T-cell (primary cell): ENCODE measurements around the gene SRMS. TPM values are rescaled to one million over a fixed set of nuclear protein-coding genes. Genes with fewer than 3 reads are reported as not detected.
A peak's percentile ranks its signal among the peaks of the same experiment; 100 is the strongest.

ENCODE experiments used
- ATAC-seq, 4 experiments: fragments of 200-7000 bp in 3 of 4; fragments of 150-1000 bp in 1 of 4; cut with Tn5 transposase; replicated peaks in 1 of 4; 1 replicate in 3 of 4; 2 replicates in 1 of 4; pipeline ENCODE4 v1.10.0; 2021; ENCODE audit warnings: moderate library complexity in 3 of 4, mild to moderate bottlenecking in 2 of 4, moderate number of reproducible peaks in 1 of 4
- CTCF ChIA-PET, 2 donors: fragments of 300-600 bp; sonication (Branson Sonifier 250); formaldehyde crosslinking; loops; one replicate each; lab custom pipeline; 2022; ENCODE audit warnings: antibody characterized with exemption in 2 of 2; lab: Charles Lee
- POLR2A ChIA-PET, 2 donors: fragments of 300-600 bp; sonication (Branson Sonifier 250); formaldehyde crosslinking; loops; one replicate each; lab custom pipeline; 2022; ENCODE audit warnings: antibody characterized with exemption in 2 of 2; lab: Charles Lee
- DNase-seq, 35 experiments: peaks; one replicate each; pipeline versions ENCODE4 v3.0.0 to v3.0.0-alpha.2; 2013 to 2023
- H3K27ac ChIP-seq: one replicate; pipeline ENCODE4 v1.5.1; 2013; ENCODE audit warnings: low read length
- H3K27me3 ChIP-seq, 2 experiments: replicated peaks in 1 of 2; 1 replicate in 1 of 2; 2 replicates in 1 of 2; pipeline versions ENCODE4 v1.6.1 to v1.7.0; 2013; ENCODE audit warnings: low read length in 1 of 2, mixed read lengths in 1 of 2; ENCODE audit not compliant: control insufficient read depth in 2 of 2, insufficient read depth in 2 of 2; ENCODE audit errors: extremely low read depth in 1 of 2
- H3K36me3 ChIP-seq, 2 donors: 1 replicate in 1 of 2; 2 replicates in 1 of 2; pipeline versions ENCODE4 v1.6.1 to v1.7.0; 2013; ENCODE audit warnings: low read length in 1 of 2; ENCODE audit not compliant: control insufficient read depth in 2 of 2, insufficient read depth in 1 of 2; ENCODE audit errors: extremely low read depth in 1 of 2
- H3K4me1 ChIP-seq, 2 experiments: 1 replicate in 1 of 2; 2 replicates in 1 of 2; pipeline versions ENCODE4 v1.6.1 to v1.7.0; 2013; ENCODE audit warnings: low read length in 2 of 2, mixed read lengths in 1 of 2; ENCODE audit not compliant: insufficient read depth in 2 of 2, control insufficient read depth in 1 of 2; ENCODE audit errors: extremely low read depth in 1 of 2
- H3K4me3 ChIP-seq, 2 donors: 1 replicate in 1 of 2; 2 replicates in 1 of 2; pipeline versions ENCODE4 v1.5.1 to v1.7.0; 2013; ENCODE audit warnings: mild to moderate bottlenecking in 2 of 2, low read length in 1 of 2, moderate library complexity in 1 of 2; ENCODE audit not compliant: control insufficient read depth in 1 of 2; ENCODE audit errors: extremely low read depth in 1 of 2
- H3K9me3 ChIP-seq: 2 replicates; pipeline ENCODE4 v1.7.0; 2013
- H3K27ac Mint-ChIP-seq, 2 donors: one replicate each; pipeline ENCODE4 v1.8.0; 2020 to 2021; ENCODE audit warnings: mild to moderate bottlenecking in 2 of 2, mixed read lengths in 2 of 2
- H3K27me3 Mint-ChIP-seq, 2 donors: one replicate each; pipeline ENCODE4 v1.8.0; 2021 to 2022; ENCODE audit warnings: mixed read lengths in 2 of 2
- H3K36me3 Mint-ChIP-seq: one replicate; pipeline ENCODE4 v1.8.0; 2021; ENCODE audit warnings: mixed read lengths
- H3K4me1 Mint-ChIP-seq, 3 donors: one replicate each; pipeline ENCODE4 v1.8.0; 2020 to 2022; ENCODE audit warnings: mixed read lengths in 3 of 3, mild to moderate bottlenecking in 1 of 3
- H3K4me3 Mint-ChIP-seq, 3 donors: one replicate each; pipeline ENCODE4 v1.8.0; 2020 to 2022; ENCODE audit warnings: mild to moderate bottlenecking in 3 of 3, mixed read lengths in 3 of 3, moderate library complexity in 3 of 3
- H3K9me3 Mint-ChIP-seq, 3 donors: one replicate each; pipeline ENCODE4 v1.8.0; 2020 to 2022; ENCODE audit warnings: mixed read lengths in 3 of 3
- WGBS: methylation state at CpG from one replicate; pipeline ENCODE4 v1.1.5; 2013; ENCODE audit warnings: missing lambda C conversion rate; ENCODE audit not compliant: insufficient coverage; 5-methylcytosine and 5-hydroxymethylcytosine counted together
- total RNA-seq, 35 experiments: library from RNA in 6 of 35; stranded (reverse) in 6 of 35; fragments of 120-200 nt in 1 of 35; gene quantifications; one replicate each; pipeline versions ENCODE4 v1.2.1 to v1.2.4 and lab custom pipeline; 2013 to 2026

Gene SRMS
- total RNA-seq, 5 donors from 2014 or later (not counting 1 experiment from before 2014, with no cell fraction given), result not detected

DNA sequence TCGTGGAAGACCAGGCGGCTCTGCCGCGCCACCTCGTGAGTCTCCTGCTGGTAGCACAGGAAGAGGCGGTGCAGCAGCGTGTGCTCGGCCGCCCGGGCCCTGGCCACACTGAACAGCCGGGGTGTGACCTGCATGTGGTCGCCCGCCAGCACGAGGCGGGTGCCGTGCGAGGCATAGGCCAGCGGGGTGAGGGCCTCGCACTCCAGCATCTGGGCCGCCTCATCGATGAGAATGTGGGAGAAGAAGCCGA is 19.5 kb upstream of the SRMS start:
- POLR2A ChIA-PET, result no interaction called here
- Histone ChIP-seq H3K36me3 (peaks cover 7 to 25% of the 10 kb centered on the region in 2 donors), H3K27ac (peak overlapping the region; percentile 12), H3K27me3 (peaks cover 0 to 13% of the 10 kb centered on the region in 2 experiments), H3K4me3 (peak overlapping the region in 1 of 2 donors; percentile 47), H3K4me1 (peaks cover 3 to 43% of the 10 kb centered on the region in 2 experiments), H3K9me3 (no peaks in the 10 kb centered on the region)
- CTCF ChIA-PET, result no interaction called here
- DNase-seq (peak in 2 of 35 experiments; percentile 28 to 40), ATAC-seq (peak in 2 of 4 experiments; percentile 1 to 4)
- H3K4me1 Mint-ChIP-seq, result peaks cover 15 to 30% (median 23%) of the 10 kb centered on the region in 3 donors
- H3K27me3 Mint-ChIP-seq, result no peaks in the 10 kb centered on the region
- WGBS, result 68% methylated on average over 13 of the region's 22 CpGs
- no peaks in the 10 kb centered on the region for H3K9me3 Mint-ChIP-seq
- peak overlapping the region in 1 of 3 donors; percentile 73 for H3K4me3 Mint-ChIP-seq
- H3K27ac Mint-ChIP-seq, result no peak overlapping the region
- H3K36me3 Mint-ChIP-seq, result peaks cover 7% of the 10 kb centered on the region

DNA sequence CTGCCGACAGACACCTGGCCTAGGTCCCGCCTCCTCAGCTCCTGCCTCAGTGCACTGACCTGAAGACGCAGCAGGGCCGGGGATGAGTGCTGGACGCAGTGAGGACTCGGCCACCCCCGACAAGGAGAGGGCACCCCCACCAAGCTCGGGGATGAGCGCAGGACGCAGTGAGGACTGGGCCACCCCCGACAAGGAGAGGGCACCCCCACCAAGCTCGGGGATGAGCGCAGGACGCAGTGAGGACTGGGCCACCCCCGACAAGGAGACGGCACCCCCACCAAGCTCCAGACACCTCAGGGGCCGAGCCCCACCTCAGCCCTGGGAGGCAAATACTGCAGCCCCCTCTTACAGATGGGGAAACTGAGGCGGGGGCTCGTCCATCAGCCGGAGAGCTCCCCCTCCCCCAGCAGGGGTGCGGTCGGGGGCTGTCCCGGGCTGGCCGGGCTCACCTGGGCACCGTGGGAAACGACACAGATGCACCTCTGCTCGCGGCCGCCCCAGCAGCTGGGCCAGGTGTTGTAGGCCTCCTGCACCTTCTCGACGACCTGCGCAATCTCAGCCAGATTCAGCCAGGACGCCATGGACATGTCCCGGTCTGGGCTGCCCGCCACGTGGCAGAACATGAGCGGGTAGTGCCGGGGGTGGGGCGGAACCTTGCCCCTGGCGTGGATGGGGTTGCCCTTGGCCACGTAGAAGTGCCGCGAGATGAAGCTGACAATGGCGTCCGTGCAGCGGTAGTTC is 19.0 kb upstream of the SRMS start:
- CTCF ChIA-PET, result no interaction called here
- Mint-ChIP-seq H3K36me3 (peaks cover 7% of the 10 kb centered on the region), H3K27me3 (no peaks in the 10 kb centered on the region), H3K4me3 (peak overlapping the region in 1 of 3 donors; percentile 73), H3K4me1 (peaks cover 15 to 30% (median 23%) of the 10 kb centered on the region in 3 donors), H3K27ac (no peak overlapping the region), H3K9me3 (no peaks in the 10 kb centered on the region)
- POLR2A ChIA-PET, result no interaction called here
- DNase-seq (no peak), ATAC-seq (no peak)
- Histone ChIP-seq H3K9me3 (no peaks in the 10 kb centered on the region), H3K27me3 (peaks cover 0 to 9% of the 10 kb centered on the region in 2 experiments), H3K36me3 (peaks cover 11 to 25% of the 10 kb centered on the region in 2 donors), H3K27ac (no peak overlapping the region), H3K4me3 (no peak overlapping the region), H3K4me1 (peaks cover 3 to 39% of the 10 kb centered on the region in 2 experiments)
- 94% methylated on average over 36 of the region's 46 CpGs for WGBS

GRCh38 chr20:63565699-63566335 is 18.3 kb upstream of the SRMS start:
- Histone ChIP-seq H3K36me3 (peaks cover 11 to 32% of the 10 kb centered on the region in 2 donors), H3K9me3 (no peaks in the 10 kb centered on the region), H3K4me3 (no peak overlapping the region), H3K27me3 (peaks cover 0 to 9% of the 10 kb centered on the region in 2 experiments), H3K27ac (no peak overlapping the region), H3K4me1 (peaks cover 3 to 39% of the 10 kb centered on the region in 2 experiments)
- Mint-ChIP-seq H3K27ac (no peak overlapping the region), H3K36me3 (peaks cover 7% of the 10 kb centered on the region), H3K4me1 (peaks cover 15 to 30% (median 23%) of the 10 kb centered on the region in 3 donors), H3K4me3 (no peak overlapping the region), H3K27me3 (no peaks in the 10 kb centered on the region), H3K9me3 (no peaks in the 10 kb centered on the region)
- CTCF ChIA-PET, result no interaction called here
- POLR2A ChIA-PET, result no interaction called here
- WGBS, result 95% methylated on average over 43 of the region's 43 CpGs
- ATAC-seq (no peak), DNase-seq (no peak)

- CTCF ChIA-PET, result no interaction called here
- Histone ChIP-seq H3K4me1 (peaks cover 3 to 37% of the 10 kb centered on the region in 2 experiments), H3K4me3 (no peak overlapping the region), H3K27ac (no peak overlapping the region), H3K27me3 (peaks cover 0 to 6% of the 10 kb centered on the region in 2 experiments), H3K9me3 (no peaks in the 10 kb centered on the region), H3K36me3 (peaks cover 15 to 39% of the 10 kb centered on the region in 2 donors)
- no peak overlapping the region for H3K4me3 Mint-ChIP-seq
- peaks cover 12% of the 10 kb centered on the region for H3K36me3 Mint-ChIP-seq
- H3K27ac Mint-ChIP-seq, result no peak overlapping the region
- no peaks in the 10 kb centered on the region for H3K9me3 Mint-ChIP-seq
- no peak for DNase-seq
- peaks cover 15 to 32% (median 23%) of the 10 kb centered on the region in 3 donors for H3K4me1 Mint-ChIP-seq
- POLR2A ChIA-PET, result no interaction called here
- no peaks in the 10 kb centered on the region for H3K27me3 Mint-ChIP-seq
- WGBS, result 98% methylated on average over 57 of the region's 61 CpGs
- ATAC-seq, result no peak
These were observed 17.6 kb upstream of the SRMS start for GRCh38 chr20:63565021-63565698.

DNA sequence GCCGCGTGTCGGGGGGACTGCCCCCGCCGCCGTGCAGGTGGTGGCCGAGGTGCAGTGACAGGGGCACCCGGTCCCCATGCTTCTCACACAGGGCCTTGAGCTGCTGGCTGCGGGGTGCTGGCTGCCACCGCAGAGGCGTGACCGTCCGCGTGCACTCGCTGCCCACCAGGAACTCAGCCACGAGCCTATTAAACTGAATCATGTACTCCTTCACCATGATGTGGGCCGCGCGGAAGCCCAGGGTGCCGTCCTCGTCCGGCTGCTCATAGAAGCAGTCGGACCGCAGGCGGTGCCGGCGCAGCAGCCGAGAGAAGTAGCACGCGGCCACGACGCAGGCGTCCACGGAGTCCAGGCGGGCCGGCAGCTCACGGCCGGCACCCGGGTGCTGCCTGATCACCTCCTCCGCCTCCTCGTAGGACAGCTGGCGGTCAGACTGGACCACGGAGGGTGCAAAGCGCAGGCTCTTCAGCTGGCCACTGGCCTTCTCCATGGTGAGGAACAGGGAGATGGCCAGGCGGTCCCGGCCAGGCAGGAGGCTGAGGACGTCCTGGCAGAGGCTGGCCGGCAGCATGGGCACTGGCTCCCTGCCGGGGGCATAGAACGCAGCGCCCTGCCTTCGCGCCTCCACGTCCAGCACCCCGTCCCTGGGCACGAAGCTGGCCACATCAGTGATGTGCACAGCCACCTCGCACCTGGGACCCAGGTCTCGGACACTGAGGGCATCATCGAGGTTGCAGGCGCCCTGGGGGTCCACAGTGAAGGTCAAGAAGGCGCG is 16.7 kb upstream of the SRMS start:
- ChIA-PET CTCF (no interaction called here), POLR2A (no interaction called here)
- peaks cover 12 to 25% (median 20%) of the 10 kb centered on the region in 3 donors for H3K4me1 Mint-ChIP-seq
- DNase-seq, result no peak
- no peak overlapping the region for H3K4me3 Mint-ChIP-seq
- Histone ChIP-seq H3K9me3 (no peaks in the 10 kb centered on the region), H3K36me3 (peaks cover 17 to 43% of the 10 kb centered on the region in 2 donors), H3K27me3 (peaks cover 0 to under 1% of the 10 kb centered on the region in 2 experiments), H3K4me1 (peaks cover 3 to 28% of the 10 kb centered on the region in 2 experiments), H3K4me3 (no peak overlapping the region), H3K27ac (no peak overlapping the region)
- no peaks in the 10 kb centered on the region for H3K27me3 Mint-ChIP-seq
- 94% methylated on average over 60 of the region's 62 CpGs for WGBS
- no peak for ATAC-seq
- peaks cover 14% of the 10 kb centered on the region for H3K36me3 Mint-ChIP-seq
- H3K27ac Mint-ChIP-seq, result no peak overlapping the region
- H3K9me3 Mint-ChIP-seq, result no peaks in the 10 kb centered on the region
